Activated CD8-positive, alpha-beta memory T cell treated with anti-CD3 and anti-CD28 coated beads, Interleukin-2, amount 10 ng/mL, durations not matched to agents 7 days and 5 days (primary cell): ENCODE results near the gene DUSP15. TPM values are rescaled to one million over a fixed set of nuclear protein-coding genes. Genes with fewer than 3 reads are reported as not detected.

ENCODE experiments used
- ATAC-seq: fragments of 150-1000 bp; cut with Tn5 transposase; one replicate; pipeline ENCODE4 v1.10.0; 2021; ENCODE audit warnings: moderate library complexity
- CTCF ChIA-PET: fragments of 350-600 bp; sonication (Branson Sonifier 250); formaldehyde crosslinking; loops from one replicate; lab custom pipeline; 2021; ENCODE audit warnings: antibody characterized with exemption; lab: Charles Lee
- DNase-seq: peaks from one replicate; pipeline ENCODE4 v3.0.0-alpha.2; 2020
- H3K27ac Mint-ChIP-seq: one replicate; pipeline ENCODE4 v1.8.0; 2021; ENCODE audit warnings: mild to moderate bottlenecking, mixed read lengths
- H3K27me3 Mint-ChIP-seq: one replicate; pipeline ENCODE4 v1.8.0; 2021; ENCODE audit warnings: mixed read lengths
- H3K36me3 Mint-ChIP-seq: one replicate; pipeline ENCODE4 v1.8.0; 2021; ENCODE audit warnings: mild to moderate bottlenecking, mixed read lengths
- H3K4me1 Mint-ChIP-seq: one replicate; pipeline ENCODE4 v1.8.0; 2021; ENCODE audit warnings: mixed read lengths
- H3K4me3 Mint-ChIP-seq: one replicate; pipeline ENCODE4 v1.8.0; 2021; ENCODE audit warnings: mild to moderate bottlenecking, moderate library complexity, mixed read lengths
- H3K9me3 Mint-ChIP-seq: one replicate; pipeline ENCODE4 v1.8.0; 2022; ENCODE audit warnings: low read depth, mixed read lengths
- total RNA-seq, 2 experiments: library from RNA; stranded (reverse); gene quantifications; one replicate each; pipeline ENCODE4 v1.2.3, GENCODE V29; 2021

The DUSP15 gene
- total RNA-seq, 2 experiments from 2014 or later = not detected

DNA sequence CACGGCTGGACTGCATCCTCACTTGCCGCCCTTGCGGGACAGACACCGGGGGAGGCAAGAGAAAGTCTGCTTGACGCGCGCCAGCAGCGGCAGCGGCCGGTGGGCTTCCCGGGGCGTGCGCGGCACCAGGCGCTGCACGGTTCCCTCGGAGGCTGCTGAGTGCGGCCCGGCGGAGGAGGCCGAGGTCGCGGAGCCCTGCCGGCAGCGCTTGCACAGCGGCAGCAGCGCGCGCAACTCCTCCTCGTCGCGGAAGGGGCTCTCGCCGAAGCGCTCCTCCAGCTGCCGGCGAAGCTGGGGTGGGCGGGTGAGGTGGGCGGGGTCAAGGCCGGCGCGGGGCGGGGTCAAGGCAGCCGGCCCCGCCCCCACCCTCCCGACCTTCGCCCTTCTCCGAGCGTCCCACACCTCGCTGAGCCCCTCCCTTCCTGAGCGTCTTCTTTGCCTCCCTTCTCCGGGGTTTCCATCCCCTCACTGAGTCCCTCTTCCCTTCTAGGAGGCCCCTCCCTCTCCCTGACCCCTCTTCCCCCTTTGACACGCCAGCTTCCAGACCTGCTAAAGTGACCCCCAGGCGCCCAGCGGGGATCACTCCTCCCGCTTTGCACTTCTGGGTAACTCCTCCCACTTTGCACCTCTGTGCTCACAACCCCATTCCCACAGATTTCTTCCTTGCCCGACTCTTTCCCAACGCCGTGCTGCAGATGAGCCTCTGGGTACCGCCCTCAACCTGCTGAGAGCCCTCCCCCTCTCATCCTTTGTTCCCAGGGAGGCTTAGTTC is 8.8 kb downstream of the DUSP15 start:
- CTCF ChIA-PET = interaction anchor here (0.7 to 4.4 kb wide), 4 partner anchors 9 to 91 kb away, joined by 3 to 18 read pairs (median 8); partner anchors contain the start of gene PDRG1

GRCh38 chr20:31861135-31861384 is 9.3 kb downstream of the DUSP15 start:
- DNase-seq (no peak), ATAC-seq (peak; percentile 47)
- H3K36me3 Mint-ChIP-seq = no peaks in the 10 kb centered on the region
- H3K4me1 Mint-ChIP-seq = peaks cover 8% of the 10 kb centered on the region
- peaks cover 34% of the 10 kb centered on the region for H3K27me3 Mint-ChIP-seq
- no peaks in the 10 kb centered on the region for H3K9me3 Mint-ChIP-seq
- CTCF ChIA-PET = interaction anchor here (1.0 to 4.4 kb wide), 6 partner anchors 9 to 91 kb away, joined by 3 to 18 read pairs (median 8); partner anchors contain the start of genes FOXS1 and PDRG1
- no peak overlapping the region for H3K27ac Mint-ChIP-seq
- H3K4me3 Mint-ChIP-seq = no peak overlapping the region

More for the DNA sequence above, 8.8 kb downstream of the DUSP15 start:
- Mint-ChIP-seq H3K4me3 (peak overlapping the region; percentile 4), H3K9me3 (no peaks in the 10 kb centered on the region), H3K27ac (no peak overlapping the region), H3K36me3 (no peaks in the 10 kb centered on the region), H3K4me1 (peaks cover 8% of the 10 kb centered on the region), H3K27me3 (peaks cover 34% of the 10 kb centered on the region)
- ATAC-seq = peak; percentile 94
- DNase-seq = peak; percentile 80

GRCh38 chr20:31860390-31861134 is 9.8 kb downstream of the DUSP15 start:
- peaks cover 8% of the 10 kb centered on the region for H3K4me1 Mint-ChIP-seq
- CTCF ChIA-PET = interaction anchor here (0.6 to 4.4 kb wide), 8 partner anchors 9 to 92 kb away, joined by 3 to 18 read pairs (median 4); partner anchors contain the start of genes FOXS1 and PDRG1

GRCh38 chr20:31859998-31860380 is 10.3 kb downstream of the DUSP15 start:
- Mint-ChIP-seq H3K9me3 (no peaks in the 10 kb centered on the region), H3K36me3 (no peaks in the 10 kb centered on the region), H3K4me1 (peaks cover 8% of the 10 kb centered on the region), H3K27me3 (peaks cover 34% of the 10 kb centered on the region), H3K27ac (no peak overlapping the region), H3K4me3 (no peak overlapping the region)
- no peak for ATAC-seq
- CTCF ChIA-PET = interaction anchor here (0.6 to 4.4 kb wide), 7 partner anchors 9 to 92 kb away, joined by 3 to 18 read pairs (median 4); partner anchors contain the start of genes FOXS1 and PDRG1
- no peak for DNase-seq

More at GRCh38 chr20:31860390-31861134, 9.8 kb downstream of the DUSP15 start:
- no peak for DNase-seq
- Mint-ChIP-seq H3K4me3 (no peak overlapping the region), H3K36me3 (no peaks in the 10 kb centered on the region), H3K27ac (no peak overlapping the region), H3K27me3 (peaks cover 34% of the 10 kb centered on the region), H3K9me3 (no peaks in the 10 kb centered on the region)
- no peak for ATAC-seq

DNA sequence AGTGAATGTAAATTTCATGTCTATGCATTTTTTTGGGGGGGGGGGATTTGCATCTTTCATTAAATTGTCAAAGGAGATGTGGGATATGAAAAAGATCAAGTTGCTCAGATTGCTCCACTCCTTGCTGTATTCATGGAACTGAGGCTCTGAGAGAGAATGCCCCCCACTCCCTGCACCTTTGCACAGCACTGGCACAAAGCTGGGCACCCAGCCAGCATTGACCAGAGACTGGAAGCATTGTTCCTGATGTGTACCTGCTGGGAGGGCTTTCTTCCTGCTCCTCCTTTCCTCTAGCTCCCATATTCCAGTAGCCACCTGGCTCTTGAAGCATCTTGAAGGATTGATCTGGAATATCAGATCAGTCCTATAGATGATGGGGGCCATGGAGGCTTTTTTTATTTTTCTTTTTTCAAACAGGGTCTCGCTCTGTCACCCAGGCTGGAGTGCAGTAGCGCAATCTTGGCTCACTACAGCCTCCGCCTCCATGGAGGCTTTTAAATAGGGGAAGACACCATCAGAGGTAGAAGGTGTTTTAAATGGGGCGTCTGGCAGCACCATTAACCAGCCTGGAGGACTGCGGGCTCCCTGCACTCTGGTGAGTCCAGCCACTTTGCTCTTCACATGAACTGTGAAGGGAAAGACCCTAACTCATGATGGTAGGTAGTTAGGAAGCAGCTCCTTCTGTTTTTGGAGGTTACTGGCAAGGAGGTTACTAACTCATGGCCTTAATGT is 10.9 kb downstream of the DUSP15 start:
- H3K4me1 Mint-ChIP-seq = peaks cover 8% of the 10 kb centered on the region
- H3K36me3 Mint-ChIP-seq = no peaks in the 10 kb centered on the region
- H3K27me3 Mint-ChIP-seq = peaks cover 34% of the 10 kb centered on the region
- no peak overlapping the region for H3K4me3 Mint-ChIP-seq
- H3K9me3 Mint-ChIP-seq = no peaks in the 10 kb centered on the region
- H3K27ac Mint-ChIP-seq = no peak overlapping the region
- CTCF ChIA-PET = interaction anchor here (0.6 to 4.4 kb wide), 7 partner anchors 13 to 289 kb away, joined by 3 to 18 read pairs (median 4); partner anchors contain the start of genes FOXS1 and PDRG1
- DNase-seq = no peak
- ATAC-seq = no peak

DNA sequence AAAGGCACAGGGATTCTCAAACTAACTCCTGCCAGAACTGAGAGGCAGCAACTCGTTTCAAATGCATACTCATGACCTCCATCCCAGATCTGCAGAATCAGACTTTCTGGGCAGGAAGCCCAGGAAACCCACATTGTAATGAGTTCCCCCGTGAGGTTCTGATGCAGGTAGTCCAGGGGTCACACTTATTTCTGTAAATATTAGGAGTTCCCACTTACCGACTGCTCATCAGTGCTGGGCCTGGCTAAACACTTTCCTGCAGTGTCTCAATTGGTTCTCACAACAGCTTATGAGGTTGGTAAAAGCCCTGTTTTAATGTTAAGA is 11.6 kb downstream of the DUSP15 start:
- H3K27ac Mint-ChIP-seq = no peak overlapping the region
- H3K36me3 Mint-ChIP-seq = no peaks in the 10 kb centered on the region
- CTCF ChIA-PET = interaction anchor here (0.6 to 3.0 kb wide), 4 partner anchors 12 to 289 kb away, joined by 3 to 16 read pairs (median 5); partner anchors contain the start of gene FOXS1
- no peak for DNase-seq
- H3K4me3 Mint-ChIP-seq = no peak overlapping the region
- peaks cover 34% of the 10 kb centered on the region for H3K27me3 Mint-ChIP-seq
- ATAC-seq = no peak
- peaks cover 8% of the 10 kb centered on the region for H3K4me1 Mint-ChIP-seq
- H3K9me3 Mint-ChIP-seq = no peaks in the 10 kb centered on the region

DNA sequence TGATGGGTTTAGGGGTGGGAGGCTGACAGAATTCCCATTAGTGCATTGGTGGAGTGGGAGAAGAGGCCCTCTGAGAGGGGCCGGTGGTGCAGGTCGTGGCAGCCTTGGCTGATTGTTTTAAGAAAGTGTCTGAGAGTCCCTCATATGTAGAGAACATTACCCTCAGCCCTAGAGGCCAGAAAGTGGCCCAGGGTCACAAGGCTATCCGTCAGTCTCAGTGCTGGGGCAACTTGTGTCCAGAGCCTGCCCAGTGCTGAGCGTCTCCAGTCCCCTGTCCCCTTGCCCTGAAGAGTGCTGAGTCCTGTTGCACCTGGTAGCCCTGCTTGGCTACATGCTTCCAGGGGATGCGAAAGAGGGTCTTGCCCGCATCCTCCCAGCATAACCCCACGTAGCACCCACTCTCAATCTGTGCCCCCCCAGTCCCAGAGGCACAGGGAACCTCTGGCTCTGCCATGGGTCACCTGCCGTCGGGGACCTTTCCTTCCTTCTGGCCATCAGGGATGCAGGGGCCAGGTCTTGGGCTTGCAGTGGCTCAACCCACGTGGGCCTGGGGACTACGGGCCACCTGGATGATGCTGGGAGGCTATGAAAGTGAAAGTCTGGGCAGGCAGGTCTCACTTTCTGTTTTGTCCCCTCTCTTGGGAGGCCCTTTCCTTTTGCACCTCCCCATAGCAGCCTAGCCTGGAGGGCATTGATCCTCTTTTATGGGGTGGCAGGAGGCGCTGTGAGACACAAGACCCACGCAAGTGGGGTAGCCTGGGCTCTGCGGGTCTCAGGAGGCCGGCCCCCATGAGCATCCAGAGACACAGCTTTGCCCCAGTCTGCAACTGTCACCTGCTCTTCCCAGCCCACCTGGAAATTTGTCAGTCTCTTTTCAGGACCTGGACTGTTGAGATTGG is 12.2 kb downstream of the DUSP15 start:
- no peak for ATAC-seq
- CTCF ChIA-PET = interaction anchor here (0.6 to 8.5 kb wide), 5 partner anchors 12 to 290 kb away, joined by 3 to 107 read pairs (median 3); partner anchors contain the start of genes FOXS1 and PDRG1
- Mint-ChIP-seq H3K27ac (no peak overlapping the region), H3K27me3 (peaks cover 34% of the 10 kb centered on the region), H3K4me1 (peaks cover 8% of the 10 kb centered on the region), H3K36me3 (no peaks in the 10 kb centered on the region), H3K4me3 (no peak overlapping the region), H3K9me3 (no peaks in the 10 kb centered on the region)
- DNase-seq = no peak

GRCh38 chr20:31856516-31856915 is 13.8 kb downstream of the DUSP15 start:
- Mint-ChIP-seq H3K27ac (no peak overlapping the region), H3K4me1 (peaks cover 6% of the 10 kb centered on the region), H3K9me3 (no peaks in the 10 kb centered on the region), H3K36me3 (no peaks in the 10 kb centered on the region), H3K4me3 (no peak overlapping the region), H3K27me3 (peaks cover 26% of the 10 kb centered on the region)
- no peak for ATAC-seq
- CTCF ChIA-PET = interaction anchor here (0.9 to 8.5 kb wide), 4 partner anchors 10 to 175 kb away, joined by 7 to 107 read pairs (median 16); partner anchors contain the start of gene PDRG1
- DNase-seq = no peak

GRCh38 chr20:31853481-31853880 is 16.8 kb downstream of the DUSP15 start:
- Mint-ChIP-seq H3K36me3 (no peaks in the 10 kb centered on the region), H3K27me3 (peaks cover 29% of the 10 kb centered on the region), H3K4me1 (peaks cover 1% of the 10 kb centered on the region), H3K4me3 (no peak overlapping the region), H3K9me3 (no peaks in the 10 kb centered on the region), H3K27ac (no peak overlapping the region)
- DNase-seq (no peak), ATAC-seq (no peak)
- CTCF ChIA-PET = interaction anchor here (1.2 to 8.5 kb wide), 25 partner anchors 9 to 799 kb away, joined by 3 to 107 read pairs (median 5); partner anchors contain the start of genes HCK and PDRG1

- Mint-ChIP-seq H3K27me3 (peaks cover 23% of the 10 kb centered on the region), H3K4me3 (no peak overlapping the region), H3K9me3 (no peaks in the 10 kb centered on the region), H3K27ac (no peak overlapping the region), H3K36me3 (no peaks in the 10 kb centered on the region), H3K4me1 (no peaks in the 10 kb centered on the region)
- ATAC-seq (no peak), DNase-seq (no peak)
- CTCF ChIA-PET = interaction anchor here (0.7 to 8.5 kb wide), 13 partner anchors 9 to 1388 kb away, joined by 3 to 107 read pairs (median 7); partner anchors contain the start of gene PDRG1
Measured at GRCh38 chr20:31851240-31851955, 18.9 kb downstream of the DUSP15 start.

DNA sequence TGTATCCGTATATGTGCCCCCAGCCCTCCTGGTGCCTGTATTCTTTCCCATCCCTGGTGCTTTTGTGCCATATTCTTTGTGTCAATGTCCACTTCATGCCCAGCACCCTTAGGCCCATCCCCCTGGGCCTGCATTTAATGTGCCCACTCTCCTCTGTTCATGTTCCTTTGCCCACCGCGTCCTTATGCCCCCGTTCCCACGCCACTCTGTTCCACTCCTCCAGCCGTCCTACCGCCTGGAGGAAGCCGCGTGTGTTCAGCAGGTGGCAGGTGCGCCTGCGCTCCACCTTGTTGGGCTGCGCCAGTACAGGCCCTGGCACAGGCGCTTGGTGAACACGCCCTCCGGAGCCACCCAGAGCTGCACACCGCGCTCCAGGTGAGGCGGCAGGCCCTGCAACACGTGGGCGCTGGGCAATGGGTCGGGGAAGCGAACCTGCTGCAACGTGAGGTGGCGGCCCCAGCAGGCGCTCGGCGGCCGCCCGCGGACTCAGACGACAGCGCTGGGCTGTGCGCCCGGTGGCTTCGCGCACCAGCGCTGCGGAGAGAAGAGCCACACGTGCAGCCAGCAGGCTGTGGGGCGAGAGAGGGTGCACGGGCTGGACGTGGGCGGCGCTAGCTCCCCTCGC is 20.9 kb downstream of the DUSP15 start:
- Mint-ChIP-seq H3K27ac (no peak overlapping the region), H3K36me3 (no peaks in the 10 kb centered on the region), H3K4me3 (no peak overlapping the region), H3K27me3 (peaks cover 23% of the 10 kb centered on the region), H3K9me3 (no peaks in the 10 kb centered on the region), H3K4me1 (no peaks in the 10 kb centered on the region)
- DNase-seq (no peak), ATAC-seq (no peak)
- CTCF ChIA-PET = interaction anchor here (4.2 to 8.5 kb wide), 2 partner anchors 27 to 102 kb away, joined by 31 to 107 read pairs; partner anchors contain the start of gene PDRG1
